ENCODE data around the gene TRAPPC5. TPM values are rescaled to one million over a fixed set of nuclear protein-coding genes. Genes with fewer than 3 reads are reported as not detected.

TRAPPC5 gene
- 124 and 126 TPM in 2 replicates for total RNA-seq

GRCh38 chr19:7680606-7681339 is at the start of gene TRAPPC5:
Gene TRAPPC5, plus strand, starts transcription at chr19:7680833. Its CDS starts 1,421 bp downstream, at chr19:7682254.

GRCh38 chr19:7633698-7634097 is 46.9 kb upstream of the TRAPPC5 start, which contains the start of gene PCP2:
Gene PCP2, minus strand, starts transcription at chr19:7633719. Its CDS starts 262 bp downstream, at chr19:7633457.

GRCh38 chr19:7636691-7637373 is 43.8 kb upstream of the TRAPPC5 start, which contains the start of gene STXBP2:
Gene STXBP2, plus strand, starts transcription at chr19:7637110. Its CDS starts 40 bp downstream, at chr19:7637150.

GRCh38 chr19:7668842-7669241 is 11.8 kb upstream of the TRAPPC5 start, which contains the start of gene RETN:
Gene RETN, plus strand, starts transcription at chr19:7669049. Its CDS starts 278 bp downstream, at chr19:7669327.

GRCh38 chr19:7676854-7677253 is 3.8 kb upstream of the TRAPPC5 start, which contains the start of gene MCEMP1:
Gene MCEMP1, plus strand, starts transcription at chr19:7677090. Its CDS starts 31 bp downstream, at chr19:7677121.

GRCh38 chr19:7701654-7702457 is 21.2 kb downstream of the TRAPPC5 start, which contains the start of gene FCER2:
Gene FCER2, minus strand, starts transcription at chr19:7702131. Its CDS starts 2,371 bp downstream, at chr19:7699760.

GRCh38 chr19:7732045-7732444 is 51.4 kb downstream of the TRAPPC5 start, which contains the start of gene CLEC4G:
Gene CLEC4G, minus strand, starts transcription at chr19:7732110. Its CDS starts 8 bp downstream, at chr19:7732102.

Other genes starting within 250 kb of the TRAPPC5 start
- 2.2 and 3.8 TPM in 2 replicates for gene PEX11G, start 191.8 kb upstream of the TRAPPC5 start, total RNA-seq
- gene ZNF358, start 164.7 kb upstream of the TRAPPC5 start, total RNA-seq: 8.5 and 11.4 TPM in 2 replicates
- gene MCOLN1, start 158.2 kb upstream of the TRAPPC5 start, total RNA-seq: 3.8 and 5.6 TPM in 2 replicates
- gene PNPLA6, start 145.1 kb upstream of the TRAPPC5 start, total RNA-seq: 38.5 and 63.0 TPM in 2 replicates
- gene CAMSAP3, start 85.0 kb upstream of the TRAPPC5 start, total RNA-seq: not detected in 2 replicates
- gene XAB2, start 51.3 kb upstream of the TRAPPC5 start, total RNA-seq: 20.9 and 23.4 TPM in 2 replicates
- 34.2 and 39.3 TPM in 2 replicates for gene PET100, start 51.0 kb upstream of the TRAPPC5 start, total RNA-seq
- gene PCP2, start 47.1 kb upstream of the TRAPPC5 start, total RNA-seq: not detected in 2 replicates
- gene STXBP2, start 43.7 kb upstream of the TRAPPC5 start, total RNA-seq: 6.6 and 8.8 TPM in 2 replicates
- not detected in 2 replicates for gene RETN, start 11.8 kb upstream of the TRAPPC5 start, total RNA-seq
- gene MCEMP1, start 3.7 kb upstream of the TRAPPC5 start, total RNA-seq: not detected in 2 replicates
- gene FCER2, start 21.3 kb downstream of the TRAPPC5 start, total RNA-seq: not detected in 2 replicates
- not detected in 2 replicates for gene CLEC4G, start 51.3 kb downstream of the TRAPPC5 start, total RNA-seq
- not detected in 2 replicates for gene CD209, start 66.7 kb downstream of the TRAPPC5 start, total RNA-seq
- not detected in 2 replicates for gene CLEC4M, start 82.4 kb downstream of the TRAPPC5 start, total RNA-seq
- 13.5 and 14.7 TPM in 2 replicates for gene EVI5L, start 149.4 kb downstream of the TRAPPC5 start, total RNA-seq
- gene PRR36, start 193.6 kb downstream of the TRAPPC5 start, total RNA-seq: under 0.01 TPM in 1 of 2 replicates, not detected in the other
- 6.0 and 6.3 TPM in 2 replicates for gene LRRC8E, start 207.7 kb downstream of the TRAPPC5 start, total RNA-seq
- 5.8 and 9.3 TPM in 2 replicates for gene MAP2K7, start 223.0 kb downstream of the TRAPPC5 start, total RNA-seq
- gene TGFBR3L, start 234.0 kb downstream of the TRAPPC5 start, total RNA-seq: 0.85 and 2.0 TPM in 2 replicates
- 11.7 and 14.1 TPM in 2 replicates for gene SNAPC2, start 239.5 kb downstream of the TRAPPC5 start, total RNA-seq
- gene CTXN1, start 245.3 kb downstream of the TRAPPC5 start, total RNA-seq: 0.85 and 1.9 TPM in 2 replicates